ENCODE measurements around the gene TBC1D22A.

DNA sequence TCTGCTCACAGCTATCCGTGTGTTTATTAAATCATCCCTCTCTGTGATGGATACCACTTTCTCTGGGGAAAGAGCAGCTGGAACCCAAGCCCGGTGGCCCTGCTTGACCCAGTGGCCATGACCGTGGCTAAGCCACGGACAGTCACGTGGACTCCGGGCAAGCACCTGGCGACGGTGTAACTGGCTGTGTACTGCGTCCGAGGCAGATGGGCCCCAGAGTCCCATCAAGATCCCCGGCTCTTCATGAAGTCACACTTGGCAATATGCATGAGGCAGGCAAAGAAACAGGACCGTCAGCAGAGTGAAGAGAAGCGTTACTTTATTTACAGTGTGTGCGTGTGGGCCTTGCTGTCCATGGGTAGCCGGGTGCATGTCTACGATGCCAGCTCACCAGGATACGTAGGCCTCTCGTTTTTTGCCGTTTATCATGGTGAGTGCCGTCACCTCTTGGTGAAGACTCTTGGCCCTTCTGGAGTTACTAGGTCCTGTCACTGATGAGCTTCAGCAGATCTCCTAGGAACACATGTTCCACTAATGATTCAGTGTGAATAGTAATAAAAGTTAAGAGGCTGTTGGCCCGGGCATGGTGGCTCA is 366.3 kb downstream of the TBC1D22A start:
- TF ChIP-seq EZH2 (IDR thresholded peaks at IDR 0.05) = no peak
- TF ChIP-seq POLR2A (IDR thresholded peaks at IDR 0.05; ENCODE audit: borderline replicate concordance, extremely low read depth, insufficient read depth, insufficient read length) = no peak
- TF ChIP-seq, protein P1, sequence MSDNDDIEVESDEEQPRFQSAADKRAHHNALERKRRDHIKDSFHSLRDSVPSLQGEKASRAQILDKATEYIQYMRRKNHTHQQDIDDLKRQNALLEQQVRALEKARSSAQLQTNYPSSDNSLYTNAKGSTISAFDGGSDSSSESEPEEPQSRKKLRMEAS (IDR thresholded peaks at IDR 0.05) = no peak
- no peak for TF ChIP-seq SP1 (IDR thresholded peaks at IDR 0.05; ENCODE audit: low read depth)
- TF ChIP-seq, protein P2, sequence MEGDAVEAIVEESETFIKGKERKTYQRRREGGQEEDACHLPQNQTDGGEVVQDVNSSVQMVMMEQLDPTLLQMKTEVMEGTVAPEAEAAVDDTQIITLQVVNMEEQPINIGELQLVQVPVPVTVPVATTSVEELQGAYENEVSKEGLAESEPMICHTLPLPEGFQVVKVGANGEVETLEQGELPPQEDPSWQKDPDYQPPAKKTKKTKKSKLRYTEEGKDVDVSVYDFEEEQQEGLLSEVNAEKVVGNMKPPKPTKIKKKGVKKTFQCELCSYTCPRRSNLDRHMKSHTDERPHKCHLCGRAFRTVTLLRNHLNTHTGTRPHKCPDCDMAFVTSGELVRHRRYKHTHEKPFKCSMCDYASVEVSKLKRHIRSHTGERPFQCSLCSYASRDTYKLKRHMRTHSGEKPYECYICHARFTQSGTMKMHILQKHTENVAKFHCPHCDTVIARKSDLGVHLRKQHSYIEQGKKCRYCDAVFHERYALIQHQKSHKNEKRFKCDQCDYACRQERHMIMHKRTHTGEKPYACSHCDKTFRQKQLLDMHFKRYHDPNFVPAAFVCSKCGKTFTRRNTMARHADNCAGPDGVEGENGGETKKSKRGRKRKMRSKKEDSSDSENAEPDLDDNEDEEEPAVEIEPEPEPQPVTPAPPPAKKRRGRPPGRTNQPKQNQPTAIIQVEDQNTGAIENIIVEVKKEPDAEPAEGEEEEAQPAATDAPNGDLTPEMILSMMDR (IDR thresholded peaks at IDR 0.05 in 2 of 3, conservative IDR thresholded peaks at IDR 0.05 in 1 of 3; ENCODE audit: borderline replicate concordance in 1 of 3, insufficient read depth in 1 of 3, low read depth in 2 of 3, low read length in 2 of 3) = no peak
- TF ChIP-seq, protein P3, sequence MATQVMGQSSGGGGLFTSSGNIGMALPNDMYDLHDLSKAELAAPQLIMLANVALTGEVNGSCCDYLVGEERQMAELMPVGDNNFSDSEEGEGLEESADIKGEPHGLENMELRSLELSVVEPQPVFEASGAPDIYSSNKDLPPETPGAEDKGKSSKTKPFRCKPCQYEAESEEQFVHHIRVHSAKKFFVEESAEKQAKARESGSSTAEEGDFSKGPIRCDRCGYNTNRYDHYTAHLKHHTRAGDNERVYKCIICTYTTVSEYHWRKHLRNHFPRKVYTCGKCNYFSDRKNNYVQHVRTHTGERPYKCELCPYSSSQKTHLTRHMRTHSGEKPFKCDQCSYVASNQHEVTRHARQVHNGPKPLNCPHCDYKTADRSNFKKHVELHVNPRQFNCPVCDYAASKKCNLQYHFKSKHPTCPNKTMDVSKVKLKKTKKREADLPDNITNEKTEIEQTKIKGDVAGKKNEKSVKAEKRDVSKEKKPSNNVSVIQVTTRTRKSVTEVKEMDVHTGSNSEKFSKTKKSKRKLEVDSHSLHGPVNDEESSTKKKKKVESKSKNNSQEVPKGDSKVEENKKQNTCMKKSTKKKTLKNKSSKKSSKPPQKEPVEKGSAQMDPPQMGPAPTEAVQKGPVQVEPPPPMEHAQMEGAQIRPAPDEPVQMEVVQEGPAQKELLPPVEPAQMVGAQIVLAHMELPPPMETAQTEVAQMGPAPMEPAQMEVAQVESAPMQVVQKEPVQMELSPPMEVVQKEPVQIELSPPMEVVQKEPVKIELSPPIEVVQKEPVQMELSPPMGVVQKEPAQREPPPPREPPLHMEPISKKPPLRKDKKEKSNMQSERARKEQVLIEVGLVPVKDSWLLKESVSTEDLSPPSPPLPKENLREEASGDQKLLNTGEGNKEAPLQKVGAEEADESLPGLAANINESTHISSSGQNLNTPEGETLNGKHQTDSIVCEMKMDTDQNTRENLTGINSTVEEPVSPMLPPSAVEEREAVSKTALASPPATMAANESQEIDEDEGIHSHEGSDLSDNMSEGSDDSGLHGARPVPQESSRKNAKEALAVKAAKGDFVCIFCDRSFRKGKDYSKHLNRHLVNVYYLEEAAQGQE (IDR thresholded peaks at IDR 0.05; ENCODE audit: low read depth) = no peak
- TF ChIP-seq POLR2AphosphoS5 (IDR thresholded peaks at IDR 0.05; ENCODE audit: low read depth, low read length) = no peak
- no peak for TF ChIP-seq YY1 (IDR thresholded peaks at IDR 0.05; ENCODE audit: extremely low read depth, insufficient replicate concordance, low read depth, low read length)
- no peak for TF ChIP-seq EZH2phosphoT487 (IDR thresholded peaks at IDR 0.05; ENCODE audit: borderline replicate concordance)
- no peak for TF ChIP-seq RAD21 (IDR thresholded peaks at IDR 0.05; ENCODE audit: low read depth)
